CMK (cell line): Measurements from ENCODE around the gene ANKRD28.

Experiments
- DNase-seq: peaks from one replicate; pipeline ENCODE4 v3.0.0-alpha.2; 2010; ENCODE audit warnings: low read depth

Gene ANKRD28

GRCh38 chr3:15664144-15664543 is 133.6 kb downstream of the ANKRD28 start:
- no peak for DNase-seq

DNA sequence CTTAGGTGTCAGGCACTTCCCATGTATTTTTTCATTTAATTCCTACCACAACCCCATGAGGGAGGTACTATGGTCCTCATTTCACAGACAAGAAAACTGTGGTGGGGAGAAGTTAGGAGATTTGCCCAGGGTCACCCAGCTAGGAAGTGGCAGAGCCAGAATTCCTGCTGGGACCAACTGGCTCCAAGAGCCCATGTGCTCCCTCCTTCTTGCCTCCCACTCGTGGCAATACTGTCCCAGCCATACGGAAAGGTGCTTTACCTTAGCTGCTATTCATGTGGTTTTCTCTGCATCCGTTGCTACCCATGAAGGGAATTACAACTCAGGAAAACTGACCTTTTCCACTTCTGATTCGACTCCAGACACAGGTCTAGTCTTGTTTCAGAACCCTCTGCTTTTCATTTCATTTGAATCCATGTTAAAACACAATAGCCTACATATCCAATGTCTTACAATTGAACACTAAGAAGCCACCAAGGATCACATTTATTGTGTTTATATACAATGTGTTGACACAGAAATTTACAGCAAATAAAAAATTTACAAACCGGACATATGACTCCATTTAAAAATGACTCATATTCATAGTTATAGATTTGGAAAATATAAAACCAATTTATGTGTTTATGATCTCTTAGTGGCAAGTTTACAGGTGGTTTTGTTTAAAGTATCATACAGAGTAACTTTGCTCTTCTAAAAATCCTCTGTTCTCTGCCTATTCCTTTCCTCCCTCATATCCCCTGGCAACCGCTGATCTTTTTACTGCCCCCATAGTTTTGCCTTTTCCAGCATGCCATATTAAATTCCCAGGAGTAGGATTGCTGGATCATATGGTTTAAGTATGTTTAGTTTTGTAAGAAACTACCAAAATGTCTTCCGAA is 137.5 kb downstream of the ANKRD28 start:
- no peak for DNase-seq

- no peak for DNase-seq
Measured at GRCh38 chr3:15659254-15659975, 138.4 kb downstream of the ANKRD28 start.

GRCh38 chr3:15657016-15657415 is 140.8 kb downstream of the ANKRD28 start:
- DNase-seq = no peak

DNA sequence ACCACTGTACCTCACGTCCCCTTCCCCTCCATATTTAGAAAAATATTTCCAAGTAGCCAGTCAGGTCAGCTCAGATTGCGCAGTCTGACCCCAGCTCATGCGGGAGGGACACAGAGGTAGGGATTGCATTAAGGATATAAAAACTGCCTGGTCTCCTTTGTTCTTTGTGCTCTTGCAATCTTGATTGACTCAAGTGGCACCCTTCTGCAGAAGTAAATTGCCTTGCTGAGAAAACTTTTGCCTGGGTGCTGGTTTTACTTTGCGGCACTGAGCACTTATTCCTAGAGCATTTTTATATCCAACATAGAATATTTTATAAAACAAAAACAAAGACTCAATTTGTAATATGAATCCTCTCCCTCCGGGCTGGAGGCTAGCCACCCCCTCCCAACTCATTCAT is 141.4 kb downstream of the ANKRD28 start:
- no peak for DNase-seq

- no peak for DNase-seq
Measured at GRCh38 chr3:15654891-15655290, 142.9 kb downstream of the ANKRD28 start.

- no peak for DNase-seq
Measured at GRCh38 chr3:15654127-15654526, 143.7 kb downstream of the ANKRD28 start.

- DNase-seq = no peak
Measured at GRCh38 chr3:15653321-15653720, 144.5 kb downstream of the ANKRD28 start.

DNA sequence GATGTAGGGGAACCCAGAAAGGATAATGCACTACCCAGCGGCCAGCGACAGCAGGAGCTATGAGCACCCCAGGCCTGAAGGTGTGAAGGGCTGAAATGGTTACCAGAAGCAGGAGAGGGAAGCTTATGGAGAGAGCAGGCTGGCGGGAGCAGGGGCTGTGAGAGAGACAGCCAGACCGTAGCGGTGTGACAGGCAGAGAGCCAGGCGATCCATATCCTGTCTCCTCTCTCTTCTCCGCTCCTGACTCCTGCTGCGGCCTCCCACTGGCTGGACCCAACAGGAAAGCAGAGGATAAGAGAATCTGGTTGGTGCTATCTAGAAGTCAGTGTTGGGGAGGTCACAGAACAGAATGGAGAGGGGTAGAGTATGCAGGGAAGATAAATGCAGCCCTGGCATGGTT is 146.4 kb downstream of the ANKRD28 start:
- DNase-seq = no peak

GRCh38 chr3:15649858-15650257 is 147.9 kb downstream of the ANKRD28 start:
- DNase-seq = no peak

- DNase-seq = no peak
Measured at GRCh38 chr3:15649341-15649740, 148.4 kb downstream of the ANKRD28 start.

DNA sequence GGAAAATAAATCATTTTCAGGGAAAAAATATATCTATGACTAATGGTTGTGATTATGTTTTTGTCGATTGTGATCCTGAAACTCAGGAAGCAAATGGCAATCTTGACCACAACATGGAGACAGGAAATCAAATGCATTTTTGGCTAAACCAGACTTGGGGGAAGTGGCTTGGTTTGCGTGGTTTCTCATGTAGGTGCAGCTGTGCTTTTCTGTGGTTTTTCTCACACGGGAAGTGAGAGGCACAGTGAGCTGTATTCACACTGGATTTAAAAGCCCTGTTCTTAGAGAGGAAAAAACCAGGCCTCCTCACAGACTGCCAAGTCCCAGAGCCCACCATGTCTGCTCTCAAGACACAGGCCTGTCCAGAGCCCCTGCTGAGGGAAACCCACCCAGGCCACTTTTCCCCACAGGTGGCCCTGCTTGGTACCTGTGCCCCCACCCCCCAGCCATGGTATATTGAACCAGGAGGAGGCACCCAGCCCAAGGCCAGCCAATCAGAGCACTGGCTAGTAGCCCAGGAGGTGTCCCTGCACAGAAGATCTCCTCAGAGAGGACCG is 150.1 kb downstream of the ANKRD28 start:
- DNase-seq = no peak

DNA sequence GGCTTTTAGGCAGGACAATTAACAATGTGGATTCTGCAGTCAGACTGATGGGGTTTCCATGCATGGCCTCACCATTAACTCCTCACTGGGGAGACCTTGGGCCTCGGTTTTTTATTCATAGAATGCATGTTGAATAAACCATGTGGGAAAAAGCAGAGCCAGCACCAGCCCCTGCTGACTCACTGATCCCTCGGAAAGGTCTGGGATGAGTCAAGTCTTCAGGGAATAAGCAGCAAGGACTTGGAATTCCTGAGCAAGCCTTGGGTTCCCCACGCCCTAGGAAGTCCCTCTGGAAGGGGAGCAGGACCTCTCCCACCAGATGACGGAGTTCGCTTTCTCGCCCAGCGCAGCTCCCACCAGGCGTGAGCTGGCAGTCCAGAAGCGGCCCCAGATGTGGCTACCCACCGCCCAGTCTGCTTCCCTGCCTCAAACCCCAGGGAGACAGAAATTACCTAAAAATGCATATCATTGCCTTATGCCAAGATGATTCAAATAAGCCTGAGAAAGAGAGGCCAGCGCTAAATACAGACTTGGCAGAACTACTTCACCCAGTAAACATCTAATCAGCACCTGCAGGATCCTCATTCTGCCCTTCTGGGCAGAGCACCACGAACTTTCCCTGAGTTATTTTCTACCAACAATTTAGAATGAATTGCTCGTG is 150.8 kb downstream of the ANKRD28 start:
- no peak for DNase-seq

DNA sequence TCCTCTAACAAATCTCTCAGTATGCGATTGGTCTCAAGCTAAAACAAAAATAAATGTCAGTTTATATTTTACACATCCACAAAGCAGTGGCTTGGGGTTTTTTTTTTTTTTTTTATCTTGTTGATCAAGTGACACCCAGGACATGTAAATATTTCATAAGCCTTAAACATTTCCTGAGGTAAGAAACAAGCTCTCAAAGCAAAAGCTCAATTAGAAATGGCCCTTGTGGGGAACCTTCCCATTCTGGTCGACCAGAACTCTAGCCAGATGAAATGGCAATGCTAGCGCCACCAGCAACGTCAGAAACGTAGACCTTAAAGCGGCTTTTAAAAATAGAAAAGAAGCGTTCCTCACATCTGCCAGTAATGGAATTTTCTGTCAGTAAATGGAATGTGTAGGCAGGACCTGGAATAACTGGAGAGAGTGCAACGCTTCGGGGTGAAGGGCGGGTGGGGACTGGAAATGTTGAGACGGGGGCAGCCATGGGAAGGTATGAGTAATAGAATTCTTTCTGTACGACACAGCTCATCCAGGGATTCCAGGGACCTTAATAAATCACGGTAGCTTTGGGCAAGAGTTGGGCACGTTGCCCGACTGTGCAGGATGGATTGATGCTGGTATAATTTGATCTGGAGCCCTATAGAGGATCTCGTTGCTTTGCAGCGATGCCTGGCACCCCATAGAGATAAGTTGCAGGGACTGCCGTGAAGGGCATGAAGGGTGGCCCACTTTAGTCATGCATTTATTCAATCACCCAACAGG is 151.9 kb downstream of the ANKRD28 start:
- no peak for DNase-seq

GRCh38 chr3:15645246-15645645 is 152.5 kb downstream of the ANKRD28 start:
- no peak for DNase-seq

DNA sequence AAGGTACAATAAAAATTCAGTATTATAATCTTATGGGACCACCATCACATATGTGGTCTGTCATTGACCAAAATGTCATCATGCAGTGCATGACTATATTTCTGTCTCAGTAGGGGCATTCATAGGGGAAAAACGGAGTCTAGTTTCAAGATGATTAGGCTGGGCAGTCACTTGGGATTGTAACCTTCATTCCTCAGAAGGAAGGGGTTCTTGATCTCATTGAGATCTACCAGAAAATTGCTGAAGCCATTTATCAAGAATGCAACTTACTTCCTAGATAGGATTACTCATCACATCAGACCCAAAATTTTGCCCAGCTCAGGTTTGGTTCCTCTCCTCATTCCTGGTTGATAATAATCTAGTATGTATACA is 158.9 kb downstream of the ANKRD28 start:
- DNase-seq = no peak

- DNase-seq = no peak
Measured at GRCh38 chr3:15638193-15638890, 159.4 kb downstream of the ANKRD28 start.

DNA sequence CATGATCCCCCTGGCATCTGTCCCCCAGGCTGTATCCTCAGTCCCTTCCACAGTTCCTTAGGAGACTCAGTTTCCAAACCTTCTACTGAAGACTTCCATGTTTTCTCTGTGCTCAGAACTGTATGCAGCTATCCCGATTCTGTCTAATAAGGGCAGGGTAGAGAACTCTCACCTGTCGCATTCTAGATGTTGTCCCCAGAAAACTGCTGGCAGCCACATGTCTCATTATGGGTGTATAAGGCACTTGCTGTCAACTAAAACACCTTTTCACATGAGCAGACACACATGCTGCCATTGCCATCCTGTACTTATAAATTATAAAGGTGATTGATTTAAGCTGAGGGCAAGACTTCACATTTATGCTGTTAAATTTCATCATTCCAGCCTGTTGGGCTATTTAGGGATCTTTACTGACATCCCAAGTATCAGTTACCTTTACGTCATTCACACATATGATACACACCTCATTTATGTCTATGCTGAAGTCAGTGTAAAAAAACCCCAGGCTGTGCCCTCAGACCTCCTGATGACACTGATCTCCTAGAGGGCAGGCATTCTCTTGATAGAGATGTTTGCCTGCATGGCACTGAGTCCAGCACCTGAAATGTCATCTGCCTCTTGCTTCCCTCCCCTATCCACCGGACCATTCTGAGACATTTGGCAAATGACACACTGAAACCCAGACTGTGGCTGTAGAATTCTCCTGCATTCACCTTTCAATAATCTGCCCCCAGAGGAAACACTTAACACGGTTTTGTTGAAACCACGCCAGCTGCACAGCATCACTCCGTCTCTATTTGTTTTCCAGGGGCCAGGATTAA is 160.4 kb downstream of the ANKRD28 start:
- DNase-seq = no peak

DNA sequence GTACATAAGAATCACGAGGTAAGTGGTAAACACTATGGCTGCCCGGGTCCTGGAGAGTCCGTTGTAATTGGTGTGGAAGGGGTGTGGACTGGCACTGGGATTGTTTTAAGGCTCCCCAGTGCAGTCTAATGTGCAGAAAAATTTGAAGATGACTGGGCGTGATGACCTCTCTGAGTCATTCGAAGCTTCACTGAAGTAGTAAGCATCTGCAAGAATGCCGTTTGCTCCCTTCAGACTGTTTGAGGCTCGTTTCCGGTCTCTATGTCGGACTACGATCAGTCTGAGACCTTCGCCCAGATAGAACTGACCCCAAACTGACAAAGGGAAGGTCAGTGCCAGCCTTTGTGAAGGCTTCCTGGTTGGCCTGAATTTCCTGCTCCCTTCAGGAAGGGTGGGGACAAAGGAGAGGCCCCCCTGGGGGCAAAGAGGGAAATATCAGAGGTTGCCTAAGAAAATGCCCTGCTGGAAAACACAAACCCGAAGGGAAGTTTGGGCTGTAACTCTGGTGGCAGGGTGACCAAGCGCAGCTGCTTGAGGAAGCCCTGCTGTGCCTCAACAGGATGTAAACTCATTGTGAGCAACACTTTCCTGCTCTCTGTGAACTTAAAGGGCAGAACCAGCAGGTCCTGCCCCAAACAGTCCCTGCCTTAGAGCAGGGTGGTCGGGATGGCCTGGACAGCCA is 161.6 kb downstream of the ANKRD28 start:
- no peak for DNase-seq
